Transverse colon (tissue), 4 donors: ENCODE results near the gene F10. TPM values are rescaled to one million over a fixed set of nuclear protein-coding genes. Genes with fewer than 3 reads are reported as not detected.

Source experiments
- DNase-seq: peaks from one replicate; pipeline ENCODE4 v3.0.0-alpha.2; 2019
- H3K27ac ChIP-seq, 4 donors: fragments of 200-600 bp; sonication (generic); 2 replicates each; pipeline ENCODE4 v1.5.1; 2016 to 2018; ENCODE audit warnings: inconsistent platforms in 4 of 4
- H3K27me3 ChIP-seq: fragments of 200-600 bp; sonication (generic); 2 replicates; pipeline ENCODE4 v1.5.1; 2017; ENCODE audit warnings: inconsistent platforms
- H3K36me3 ChIP-seq, 4 donors: fragments of 200-600 bp; sonication (generic); 2 replicates each; pipeline ENCODE4 v1.5.1; 2017 to 2019; ENCODE audit warnings: inconsistent platforms in 4 of 4
- H3K4me1 ChIP-seq, 4 donors: fragments of 200-600 bp; sonication (generic); 2 replicates each; pipeline ENCODE4 v1.5.1; 2017 to 2020; ENCODE audit warnings: inconsistent platforms in 4 of 4
- H3K4me3 ChIP-seq, 4 donors: fragments of 200-600 bp; sonication (generic); 1 replicate in 1 of 4; 2 replicates in 3 of 4; pipeline versions ENCODE4 v1.5.1 to v1.6.1; 2017 to 2019; ENCODE audit warnings: inconsistent platforms in 4 of 4
- H3K9me3 ChIP-seq, 2 donors: fragments of 200-600 bp; sonication (generic); 2 replicates each; pipeline ENCODE4 v1.5.1; 2017 to 2019; ENCODE audit warnings: inconsistent platforms in 2 of 2
- CTCF ChIP-seq, 5 experiments: fragments of 200-600 bp in 3 of 5; fragments of 450-650 bp in 2 of 5; sonication (generic) in 3 of 5; IDR thresholded peaks; 1 replicate in 2 of 5; 2 replicates in 3 of 5; pipeline ENCODE4 v1.5.1; 2016 to 2017; ENCODE audit warnings: antibody characterized with exemption in 5 of 5, inconsistent platforms in 3 of 5, mild to moderate bottlenecking in 2 of 5, moderate library complexity in 1 of 5
- EP300 ChIP-seq: sonication (generic); formaldehyde crosslinking; IDR thresholded peaks from one replicate; pipeline ENCODE4 v1.6.1; 2017; ENCODE audit warnings: antibody characterized with exemption, low read depth
- POLR2A ChIP-seq: fragments of 450-650 bp; IDR thresholded peaks from one replicate; pipeline ENCODE4 v1.6.1; 2016; ENCODE audit warnings: antibody characterized with exemption, mild to moderate bottlenecking, moderate library complexity
- POLR2AphosphoS5 ChIP-seq, 3 donors: sonication (generic); formaldehyde crosslinking; IDR thresholded peaks; one replicate each; pipeline ENCODE4 v1.6.1; 2016; ENCODE audit warnings: antibody characterized with exemption in 3 of 3
- WGBS, 2 donors: methylation state at CpG; one replicate each; pipeline ENCODE4 v1.1.5; 2018; ENCODE audit warnings: low coverage in 1 of 2; 5-methylcytosine and 5-hydroxymethylcytosine counted together
- in situ Hi-C, 4 donors: fragments of 200-750 bp; cut with MboI; loops; one replicate each; pipeline versions ENCODE4 v1.15.0 to v1.15.1; 2017; ENCODE audit warnings: low sequenced_read_pairs in 3 of 4, low pct_ligation_motif_present in 1 of 4, low pct_unique_long_range_greater_than_20kb in 1 of 4
- intact Hi-C: fragments of 100-400 bp; cut with DNase I; formaldehyde crosslinking; loops from one replicate; pipeline ENCODE4 v1.15.1; 2023; ENCODE audit warnings: low total_unique reads
- total RNA-seq, 4 donors: library from RNA; depleted of rRNA; stranded (reverse); fragments of >200 nt; gene quantifications; one replicate each; pipeline ENCODE4 v1.1.0, GENCODE V29; 2016

The F10 gene
- total RNA-seq, 4 donors from 2014 or later, result 0.60 to 4.6 (median 3.4) TPM

GRCh38 chr13:113117335-113117872 lies 5.2 kb upstream of the F10 start:
- TF ChIP-seq EP300 (no peak), CTCF (IDR thresholded peaks at IDR 0.05) (no peak), POLR2A (no peak), POLR2AphosphoS5 (IDR thresholded peaks at IDR 0.05) (no peak)
- Histone ChIP-seq H3K27ac (no peak overlapping the region), H3K9me3 (no peaks in the 10 kb centered on the region), H3K36me3 (no peaks in the 10 kb centered on the region), H3K27me3 (no peaks in the 10 kb centered on the region), H3K4me3 (no peak overlapping the region), H3K4me1 (no peaks in the 10 kb centered on the region)
- in situ Hi-C loops (no loop called here), intact Hi-C loops (no loop called here)
- 82% methylated on average over 9 of the region's 26 CpGs; no CpG with 5 or more reads in 1 of the 2 donors for WGBS, 2 donors
- no peak for DNase-seq

- no peak for DNase-seq
Observed at GRCh38 chr13:113117911-113118260, 4.7 kb upstream of the F10 start.

GRCh38 chr13:113118261-113119021 lies 4.2 kb upstream of the F10 start:
- Histone ChIP-seq H3K27me3 (no peaks in the 10 kb centered on the region), H3K4me1 (peaks cover 0 to 7% (median 0%) of the 10 kb centered on the region in 4 donors), H3K27ac (no peak overlapping the region), H3K4me3 (no peak overlapping the region), H3K36me3 (no peaks in the 10 kb centered on the region), H3K9me3 (no peaks in the 10 kb centered on the region)
- 92% methylated on average over 41 of the region's 42 CpGs; no CpG with 5 or more reads in 1 of the 2 donors for WGBS, 2 donors
- in situ Hi-C loops (no loop called here), intact Hi-C loops (no loop called here)
- TF ChIP-seq POLR2AphosphoS5 (IDR thresholded peaks at IDR 0.05) (no peak), EP300 (no peak), POLR2A (no peak), CTCF (IDR thresholded peaks at IDR 0.05) (no peak)
- no peak for DNase-seq

More at GRCh38 chr13:113117911-113118260, 4.7 kb upstream of the F10 start:
- no peaks in the 10 kb centered on the region for H3K9me3 ChIP-seq
- intact Hi-C loops (no loop called here), in situ Hi-C loops (no loop called here)
- WGBS, 2 donors, result 79% methylated on average over 9 of the region's 9 CpGs; no CpG with 5 or more reads in 1 of the 2 donors
- no peaks in the 10 kb centered on the region for H3K36me3 ChIP-seq
- peaks cover 0 to 4% (median 0%) of the 10 kb centered on the region in 4 donors for H3K4me1 ChIP-seq
- H3K4me3 ChIP-seq, result no peak overlapping the region
- H3K27ac ChIP-seq, result no peak overlapping the region
- H3K27me3 ChIP-seq, result no peaks in the 10 kb centered on the region
- TF ChIP-seq CTCF (IDR thresholded peaks at IDR 0.05) (no peak), POLR2A (no peak), POLR2AphosphoS5 (IDR thresholded peaks at IDR 0.05) (no peak), EP300 (no peak)

GRCh38 chr13:113119166-113119821 lies 3.3 kb upstream of the F10 start:
- Histone ChIP-seq H3K9me3 (no peaks in the 10 kb centered on the region), H3K36me3 (no peaks in the 10 kb centered on the region), H3K27ac (no peak overlapping the region), H3K4me1 (peaks cover 0 to 7% (median 0%) of the 10 kb centered on the region in 4 donors), H3K27me3 (no peaks in the 10 kb centered on the region), H3K4me3 (no peak overlapping the region)
- in situ Hi-C loops (no loop called here), intact Hi-C loops (no loop called here)
- DNase-seq, result no peak
- WGBS, 2 donors, result 86% methylated on average over 16 of the region's 16 CpGs; no CpG with 5 or more reads in 1 of the 2 donors
- TF ChIP-seq POLR2A (no peak), CTCF (IDR thresholded peaks at IDR 0.05) (no peak), POLR2AphosphoS5 (IDR thresholded peaks at IDR 0.05) (no peak), EP300 (no peak)
